Occipital lobe (tissue), 2 donors: ENCODE data around the gene CCDC60. TPM values are rescaled to one million over a fixed set of nuclear protein-coding genes. Genes with fewer than 3 reads are reported as not detected.

ENCODE experiments used
- DNase-seq: peaks from one replicate; lab custom pipeline; 2025; lab: John Stamatoyannopoulos, UW
- total RNA-seq: library from RNA; depleted of rRNA; stranded (reverse); fragments of >200 nt; gene quantifications from one replicate; pipeline ENCODE4 v1.2.3, GENCODE V29; 2014

CCDC60 gene
- total RNA-seq, 1 donor from 2014 or later, result not detected

- no peak for DNase-seq
Measured at GRCh38 chr12:119446459-119446858, 111.9 kb downstream of the CCDC60 start.

GRCh38 chr12:119447126-119447525 is 112.6 kb downstream of the CCDC60 start:
- no peak for DNase-seq

GRCh38 chr12:119447618-119448017 is 113.1 kb downstream of the CCDC60 start:
- DNase-seq, result no peak

GRCh38 chr12:119448611-119449131 is 114.1 kb downstream of the CCDC60 start:
- no peak for DNase-seq

- no peak for DNase-seq
Measured at GRCh38 chr12:119450771-119451170, 116.2 kb downstream of the CCDC60 start.

DNA sequence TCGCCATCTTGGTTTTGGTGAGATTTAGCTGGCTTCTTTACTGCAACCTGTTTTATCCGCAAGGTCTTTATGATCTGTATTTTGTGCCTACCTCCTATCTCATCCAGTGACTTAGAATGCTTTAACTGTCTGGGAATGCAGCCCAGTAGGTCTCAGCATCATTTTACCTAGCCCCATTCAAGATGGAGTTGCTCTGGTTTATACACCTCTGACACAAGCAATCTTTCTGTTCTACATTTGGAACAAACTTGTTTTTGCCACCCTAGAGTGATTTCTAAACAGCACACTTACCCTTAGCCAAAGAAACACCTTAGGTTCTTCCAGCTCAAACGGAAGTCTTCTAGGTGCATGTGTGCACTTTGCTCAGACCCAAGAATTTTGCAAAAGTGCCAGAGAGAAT is 122.3 kb downstream of the CCDC60 start:
- no peak for DNase-seq

DNA sequence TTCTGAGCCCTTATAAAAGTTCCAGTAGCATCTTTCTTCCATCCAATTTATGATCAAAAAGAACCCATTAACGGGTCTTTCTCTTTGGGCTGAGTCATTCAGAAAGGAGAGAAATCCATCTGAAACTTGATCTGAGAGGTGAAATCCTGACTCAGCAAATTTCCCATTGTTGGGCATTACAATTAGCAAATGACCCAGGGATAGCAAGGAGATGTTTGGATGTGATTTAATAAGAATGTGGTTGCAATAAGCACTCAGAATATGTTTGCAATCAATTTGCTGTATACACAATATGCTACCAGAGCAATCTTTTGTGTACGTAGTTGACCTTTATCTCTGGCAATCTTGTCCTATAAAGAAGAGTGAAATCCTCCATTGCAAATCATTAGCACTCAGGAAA is 122.7 kb downstream of the CCDC60 start:
- DNase-seq, result no peak

DNA sequence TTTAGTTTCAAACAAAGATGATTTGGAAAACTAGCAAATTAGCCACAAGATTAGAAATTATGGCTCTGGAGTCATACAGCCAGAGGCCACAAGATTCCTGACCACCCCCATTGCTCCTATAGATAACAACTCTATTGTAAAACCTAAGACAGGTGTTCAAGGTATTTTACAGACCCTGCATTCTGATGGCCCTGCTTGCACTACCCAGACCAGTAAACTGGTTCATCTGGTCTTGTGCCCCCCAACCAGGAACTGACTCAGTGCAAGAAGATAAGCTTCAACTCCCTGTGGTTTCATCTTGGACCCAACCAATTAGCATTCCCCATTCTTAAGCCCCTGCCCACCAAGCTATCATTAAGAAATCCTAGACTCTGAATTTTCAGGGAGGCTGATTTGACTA is 125.0 kb downstream of the CCDC60 start:
- DNase-seq, result no peak

DNA sequence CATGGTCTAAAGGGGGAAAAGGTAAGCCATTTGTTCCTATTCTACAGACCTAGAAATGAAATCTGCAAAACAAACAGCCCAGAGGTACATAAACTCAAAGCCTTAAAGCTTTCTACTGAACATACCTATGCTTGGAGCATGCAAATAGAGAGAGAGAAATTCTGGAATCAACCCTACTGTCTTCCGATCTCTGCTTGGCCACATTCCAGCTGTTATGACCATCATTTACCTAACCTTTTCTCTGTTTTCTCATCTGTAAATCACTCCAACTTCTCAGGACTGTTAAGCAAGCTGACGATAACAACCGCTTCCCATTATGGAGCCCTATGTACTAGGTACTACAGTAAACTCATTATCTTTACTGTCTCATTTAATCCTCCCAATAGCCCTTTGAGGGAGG is 126.3 kb downstream of the CCDC60 start:
- DNase-seq, result no peak

GRCh38 chr12:119461636-119462214 is 127.2 kb downstream of the CCDC60 start:
- no peak for DNase-seq

GRCh38 chr12:119463211-119463926 is 128.8 kb downstream of the CCDC60 start:
- DNase-seq, result no peak

DNA sequence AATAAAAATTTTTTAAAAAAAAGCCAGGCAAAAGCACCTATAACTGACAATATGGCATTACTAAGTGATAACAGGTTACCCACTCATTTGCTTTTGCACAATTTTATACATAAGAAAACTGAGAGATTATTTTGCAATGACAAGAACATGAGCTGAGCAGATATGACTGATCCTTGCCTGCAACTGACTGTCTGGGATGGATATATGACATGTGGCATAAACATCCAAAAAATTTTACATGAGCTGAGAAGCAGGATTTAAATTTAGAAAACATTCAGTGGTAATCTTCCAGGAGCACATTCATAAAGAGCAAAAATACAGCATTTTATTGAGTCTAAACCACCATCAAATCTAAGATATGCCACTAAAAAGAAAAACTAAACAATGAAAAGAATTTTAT is 133.8 kb downstream of the CCDC60 start:
- DNase-seq, result no peak

DNA sequence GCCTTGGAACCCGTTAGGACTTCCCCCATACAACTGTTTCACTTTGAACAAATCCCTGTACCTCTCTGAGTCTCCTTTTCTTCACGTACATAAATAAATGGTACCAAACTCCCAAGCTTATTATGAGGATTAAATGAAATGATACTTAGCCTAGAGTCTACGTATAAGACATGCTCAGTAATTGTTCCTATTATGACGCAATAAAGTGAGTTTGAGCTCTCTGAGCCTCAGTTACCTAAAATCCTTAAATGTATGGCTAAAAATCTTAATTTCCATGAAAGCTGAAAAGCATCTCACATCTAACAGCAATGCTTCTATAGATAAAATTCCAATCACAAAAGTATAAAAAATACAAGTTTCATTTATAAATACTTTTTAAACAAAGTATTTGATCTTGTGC is 141.1 kb downstream of the CCDC60 start:
- DNase-seq, result no peak

DNA sequence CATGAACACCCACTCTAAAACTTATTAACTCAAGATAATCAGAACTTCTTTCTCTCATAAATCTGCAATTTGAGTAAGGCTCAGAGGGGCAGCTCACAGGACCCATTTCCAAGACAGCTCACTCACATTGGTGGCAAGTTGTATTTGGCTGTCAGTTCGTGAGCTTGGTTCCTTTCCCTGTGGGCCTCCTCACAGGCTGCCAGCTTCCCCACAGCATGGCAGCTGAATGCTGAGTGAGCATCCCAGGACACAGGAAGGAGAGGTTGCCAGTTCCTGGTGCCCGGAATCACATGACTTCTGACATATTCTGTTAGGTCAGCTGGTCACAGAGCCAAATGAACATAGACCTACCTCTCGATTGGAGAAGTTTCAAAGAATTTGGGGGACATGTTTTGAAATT is 142.4 kb downstream of the CCDC60 start:
- DNase-seq, result no peak

DNA sequence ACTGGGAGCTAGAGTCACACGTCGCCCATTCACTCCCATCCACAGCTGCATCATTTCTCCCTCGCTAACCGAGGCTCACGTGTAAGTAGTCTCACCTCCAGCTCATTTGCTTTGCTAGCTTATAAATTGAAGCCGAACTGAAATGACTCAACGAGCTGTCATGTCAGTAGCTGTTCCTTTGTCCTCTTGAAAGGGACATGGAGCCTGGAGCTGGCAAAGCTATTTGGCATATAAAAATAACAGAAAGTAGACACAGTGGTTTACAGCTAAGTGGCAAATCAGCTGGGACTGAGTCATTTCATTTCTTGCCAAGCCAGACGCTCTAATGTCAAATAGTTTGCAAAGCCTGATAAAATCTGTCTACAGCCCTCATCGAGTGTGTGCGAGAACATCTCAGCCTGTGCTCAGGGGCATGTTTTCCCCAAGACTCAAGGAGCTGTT is 144.6 kb downstream of the CCDC60 start:
- DNase-seq, result peak; percentile 40

- DNase-seq, result no peak
Measured at GRCh38 chr12:119480551-119480950, 146.0 kb downstream of the CCDC60 start.

- DNase-seq, result no peak
Measured at GRCh38 chr12:119486599-119487154, 152.1 kb downstream of the CCDC60 start.

DNA sequence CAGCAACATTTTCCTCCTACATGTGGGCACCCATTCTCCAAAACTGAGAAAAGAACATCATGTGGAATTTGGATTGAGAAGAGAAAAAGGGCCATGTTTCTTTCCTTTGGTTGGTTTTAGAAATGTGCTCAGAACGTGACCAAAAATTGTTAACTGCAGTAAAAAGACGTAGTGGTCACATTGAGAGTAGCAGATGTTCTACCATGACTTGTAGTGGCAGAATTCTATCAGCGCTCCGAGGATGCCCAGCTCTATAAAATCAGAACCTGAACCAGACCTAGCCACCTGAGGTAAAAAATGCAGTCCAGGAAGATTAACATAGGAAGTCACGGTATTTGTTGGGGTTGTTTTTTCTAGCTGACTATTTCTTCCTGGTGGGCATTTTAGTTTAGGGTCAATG is 157.3 kb downstream of the CCDC60 start:
- no peak for DNase-seq

DNA sequence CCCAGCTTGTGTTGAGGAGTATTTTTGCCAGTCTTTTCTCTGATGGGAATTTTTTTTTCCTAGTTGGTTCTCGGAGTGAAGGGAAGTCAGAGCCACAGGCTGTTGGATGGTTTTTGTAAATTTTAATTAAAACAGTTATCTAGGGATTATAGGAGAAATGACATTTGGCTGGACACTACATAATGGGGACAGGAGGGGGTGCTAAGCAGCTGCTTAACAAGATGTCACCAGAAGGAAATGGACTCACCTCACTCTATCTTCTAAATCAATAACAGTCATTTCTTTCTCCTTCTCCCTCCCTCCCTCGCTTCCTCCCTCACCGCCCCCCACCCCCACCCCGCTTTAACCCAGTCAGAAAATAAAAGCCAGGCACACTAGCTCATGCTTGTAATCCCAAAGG is 165.7 kb downstream of the CCDC60 start:
- no peak for DNase-seq

DNA sequence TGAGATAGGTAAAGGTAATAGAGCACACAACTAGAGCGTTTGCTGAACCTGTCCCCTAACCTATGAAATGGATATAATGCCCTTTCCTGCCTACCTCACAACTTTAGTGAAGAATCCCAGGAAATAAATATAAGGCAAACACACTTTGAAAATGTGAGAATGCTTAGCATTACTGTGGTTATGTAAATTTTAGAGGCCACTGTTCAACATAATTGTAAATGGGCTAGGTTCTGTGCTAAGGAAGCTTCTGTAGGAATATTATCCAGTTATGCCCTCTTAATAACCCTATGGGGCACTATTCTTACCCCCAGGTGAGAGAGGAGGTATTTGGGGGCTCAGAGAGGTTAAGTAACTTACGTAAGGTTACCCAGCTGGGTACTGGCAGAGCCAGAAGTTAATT is 166.5 kb downstream of the CCDC60 start:
- DNase-seq, result no peak

- DNase-seq, result no peak
Measured at GRCh38 chr12:119505001-119505400, 170.5 kb downstream of the CCDC60 start.

DNA sequence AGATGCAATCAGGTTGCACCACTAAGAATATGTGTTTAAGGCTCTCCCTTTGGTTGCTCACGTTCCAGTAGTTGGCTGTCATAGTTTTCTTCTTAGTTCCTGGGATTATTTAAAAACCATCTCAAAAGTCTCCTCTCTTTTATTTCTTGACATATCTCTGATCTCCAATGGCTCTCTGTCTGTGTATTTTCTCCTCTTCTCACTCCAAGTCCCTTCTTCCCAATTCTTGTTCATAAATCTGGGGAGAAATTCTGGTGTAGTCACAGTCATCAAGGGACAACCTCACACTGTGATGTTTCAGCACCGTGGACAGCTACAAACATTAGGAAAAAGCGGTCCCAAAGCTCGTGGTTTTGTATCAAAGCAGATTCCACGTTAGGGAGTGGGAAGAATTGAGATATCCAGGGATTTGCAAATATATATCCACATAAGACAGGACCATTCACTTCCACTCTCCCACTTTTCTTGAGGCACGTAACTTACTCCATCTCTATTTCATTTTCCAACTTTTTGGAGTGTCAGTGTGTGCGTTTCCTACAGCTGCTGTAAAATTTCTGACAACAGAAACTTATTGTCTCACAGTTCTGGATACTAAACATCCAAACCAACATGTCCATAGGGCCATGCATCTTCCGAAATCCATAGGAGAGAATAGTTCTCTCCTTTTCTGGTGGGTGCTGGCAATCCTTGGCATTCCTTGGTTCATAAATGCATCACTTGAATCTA is 178.4 kb downstream of the CCDC60 start:
- no peak for DNase-seq
